PC-9 (cell line): Measurements from ENCODE around the gene AMOTL1.

Experiments
- EZH2 ChIP-seq: fragments of 200-600 bp; sonication (generic); IDR thresholded peaks from 2 replicates; pipeline ENCODE4 v1.8.0; 2017; ENCODE audit warnings: antibody characterized with exemption, low read depth
- TF ChIP-seq, protein P1 (sequence below): fragments of 200-600 bp; sonication (generic); conservative IDR thresholded peaks from 2 replicates; pipeline ENCODE4 v1.6.1; 2017; ENCODE audit warnings: mixed run types, antibody characterized with exemption, mild to moderate bottlenecking, moderate library complexity

DNA sequence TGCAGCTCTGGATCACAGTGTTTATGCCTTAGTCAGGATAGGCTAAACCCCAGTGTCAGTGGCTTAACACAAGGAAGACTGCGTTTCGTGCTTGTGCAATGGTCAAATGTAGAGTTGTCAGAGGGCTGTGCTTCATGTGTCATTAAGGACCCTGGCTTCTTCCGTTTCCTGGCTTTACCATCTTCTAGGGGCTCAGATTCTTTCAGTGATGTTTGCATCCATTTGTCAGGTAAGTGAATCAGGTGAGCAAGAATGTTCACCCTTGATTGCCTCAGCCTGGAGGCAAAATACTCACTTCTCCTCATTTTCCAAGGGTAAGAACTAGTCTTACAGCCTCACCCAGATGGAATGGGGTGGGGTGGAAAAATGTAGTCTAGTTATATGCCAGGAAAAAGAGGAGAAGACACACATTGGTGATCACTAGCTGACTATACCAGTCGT is 20.5 kb upstream of the AMOTL1 start:
- TF ChIP-seq, protein P1, sequence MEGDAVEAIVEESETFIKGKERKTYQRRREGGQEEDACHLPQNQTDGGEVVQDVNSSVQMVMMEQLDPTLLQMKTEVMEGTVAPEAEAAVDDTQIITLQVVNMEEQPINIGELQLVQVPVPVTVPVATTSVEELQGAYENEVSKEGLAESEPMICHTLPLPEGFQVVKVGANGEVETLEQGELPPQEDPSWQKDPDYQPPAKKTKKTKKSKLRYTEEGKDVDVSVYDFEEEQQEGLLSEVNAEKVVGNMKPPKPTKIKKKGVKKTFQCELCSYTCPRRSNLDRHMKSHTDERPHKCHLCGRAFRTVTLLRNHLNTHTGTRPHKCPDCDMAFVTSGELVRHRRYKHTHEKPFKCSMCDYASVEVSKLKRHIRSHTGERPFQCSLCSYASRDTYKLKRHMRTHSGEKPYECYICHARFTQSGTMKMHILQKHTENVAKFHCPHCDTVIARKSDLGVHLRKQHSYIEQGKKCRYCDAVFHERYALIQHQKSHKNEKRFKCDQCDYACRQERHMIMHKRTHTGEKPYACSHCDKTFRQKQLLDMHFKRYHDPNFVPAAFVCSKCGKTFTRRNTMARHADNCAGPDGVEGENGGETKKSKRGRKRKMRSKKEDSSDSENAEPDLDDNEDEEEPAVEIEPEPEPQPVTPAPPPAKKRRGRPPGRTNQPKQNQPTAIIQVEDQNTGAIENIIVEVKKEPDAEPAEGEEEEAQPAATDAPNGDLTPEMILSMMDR = no peak
- no peak for TF ChIP-seq EZH2
